ENCODE results near the gene OR5M11. TPM values are rescaled to one million over a fixed set of nuclear protein-coding genes. Genes with fewer than 3 reads are reported as not detected.
"Not testable (repeated sequence)": the region's sequence is repeated elsewhere in the genome, so short reads cannot be mapped to it uniquely, and the experiment has no call there.

The OR5M11 gene
- total RNA-seq: not detected

DNA sequence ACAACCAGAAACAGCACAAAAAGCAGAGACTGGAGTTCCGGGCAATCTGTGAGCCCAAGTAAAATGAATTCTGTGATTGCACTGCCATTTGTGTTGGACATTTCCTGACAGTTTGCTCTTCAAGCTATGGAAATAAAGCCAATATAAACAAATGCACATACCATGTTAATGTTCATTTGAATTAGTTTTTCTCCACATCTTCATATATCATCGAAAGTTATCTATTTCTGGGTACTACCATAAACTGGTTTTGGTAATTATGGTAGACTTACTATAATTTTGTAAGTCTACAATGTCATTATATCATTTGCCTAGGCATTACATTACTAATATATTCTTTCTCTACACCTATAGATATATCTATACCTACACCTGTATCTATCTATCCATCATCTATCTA is at the start of gene OR5M11:
TSS of gene OR5M11 (minus strand) at position 101 of the 400 bp plus-strand sequence. CDS start at position 101, 0 bp downstream.
- H3K27me3 Mint-ChIP-seq (ENCODE audit: low read depth): no peaks in the 10 kb centered on the region
- intact Hi-C loops (cut with micrococcal nuclease): no loop called here
- DNase-seq: no peak
- H3K9me3 Mint-ChIP-seq: peaks cover 4% of the 10 kb centered on the region
- CTCF ChIA-PET: no interaction called here
- no peaks in the 10 kb centered on the region for H3K4me1 Mint-ChIP-seq (ENCODE audit: low read depth)
- no peaks in the 10 kb centered on the region for H3K36me3 Mint-ChIP-seq (ENCODE audit: low read depth)
- H3K27ac Mint-ChIP-seq: no peak within 1 kb of the TSS
- H3K4me3 Mint-ChIP-seq: no peak within 1 kb of the TSS

DNA sequence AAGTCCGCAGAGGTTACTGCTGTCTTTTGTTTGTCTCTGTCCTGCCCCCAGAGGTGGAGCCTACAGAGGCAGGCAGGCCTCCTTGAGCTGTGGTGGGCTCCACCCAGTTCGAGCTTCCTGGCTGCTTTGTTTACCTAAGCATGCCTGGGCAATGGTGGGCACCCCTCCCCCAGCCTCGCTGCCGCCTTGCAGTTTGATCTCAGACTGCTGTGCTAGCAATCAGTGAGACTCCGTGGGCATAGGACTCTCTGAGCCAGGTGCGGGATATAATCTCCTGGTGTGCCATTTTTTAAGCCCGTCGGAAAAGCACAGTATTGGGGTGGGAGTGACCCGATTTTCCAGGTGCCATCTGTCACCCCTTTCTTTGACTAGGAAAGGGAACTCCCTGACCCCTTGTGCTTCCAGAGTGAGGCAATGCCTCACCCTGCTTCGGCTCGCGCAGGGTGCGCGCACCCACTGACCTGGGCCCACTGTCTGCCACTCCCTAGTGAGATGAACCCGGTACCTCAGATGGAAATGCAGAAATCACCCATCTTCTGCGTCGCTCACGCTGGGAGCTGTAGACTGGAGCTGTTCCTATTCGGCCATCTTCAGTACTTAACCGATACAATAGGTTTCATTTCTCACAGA is 49.1 kb upstream of the OR5M11 start:
- CTCF ChIA-PET; H3K27me3 Mint-ChIP-seq (ENCODE audit: low read depth); H3K27ac Mint-ChIP-seq; H3K4me1 Mint-ChIP-seq (ENCODE audit: low read depth); intact Hi-C loops (cut with micrococcal nuclease); DNase-seq; H3K4me3 Mint-ChIP-seq; H3K36me3 Mint-ChIP-seq (ENCODE audit: low read depth); H3K9me3 Mint-ChIP-seq: not testable (repeated sequence)

DNA sequence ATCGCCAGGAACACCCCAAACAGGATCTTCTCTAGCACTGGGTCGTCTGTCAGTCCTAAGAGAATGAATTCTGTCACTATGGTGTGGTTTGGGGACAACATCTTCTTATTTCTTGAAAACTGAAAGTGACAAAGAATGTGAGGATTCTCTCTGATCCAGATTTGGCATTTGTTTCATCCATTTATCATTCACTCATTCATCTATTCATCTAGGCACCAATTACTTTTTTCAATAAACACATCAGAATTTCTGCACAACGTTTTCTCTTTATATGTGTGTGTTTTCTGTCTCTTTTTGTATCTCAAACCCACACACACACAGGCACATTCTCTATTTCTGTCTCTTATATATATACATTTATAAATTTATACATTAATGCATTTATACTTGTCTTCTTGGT is 34.6 kb upstream of the OR5M11 start, which contains the start of gene OR5M10:
TSS of gene OR5M10 (minus strand) at position 101 of the 400 bp plus-strand sequence. CDS start at position 101, 0 bp downstream.
- DNase-seq: no peak
- Mint-ChIP-seq H3K9me3 (peaks cover 1% of the 10 kb centered on the region), H3K27ac (no peak within 1 kb of the TSS), H3K4me1 (ENCODE audit: low read depth) (no peaks in the 10 kb centered on the region), H3K36me3 (ENCODE audit: low read depth) (no peaks in the 10 kb centered on the region), H3K4me3 (no peak within 1 kb of the TSS), H3K27me3 (ENCODE audit: low read depth) (no peaks in the 10 kb centered on the region)
- intact Hi-C loops (cut with micrococcal nuclease): no loop called here
- CTCF ChIA-PET: no interaction called here

DNA sequence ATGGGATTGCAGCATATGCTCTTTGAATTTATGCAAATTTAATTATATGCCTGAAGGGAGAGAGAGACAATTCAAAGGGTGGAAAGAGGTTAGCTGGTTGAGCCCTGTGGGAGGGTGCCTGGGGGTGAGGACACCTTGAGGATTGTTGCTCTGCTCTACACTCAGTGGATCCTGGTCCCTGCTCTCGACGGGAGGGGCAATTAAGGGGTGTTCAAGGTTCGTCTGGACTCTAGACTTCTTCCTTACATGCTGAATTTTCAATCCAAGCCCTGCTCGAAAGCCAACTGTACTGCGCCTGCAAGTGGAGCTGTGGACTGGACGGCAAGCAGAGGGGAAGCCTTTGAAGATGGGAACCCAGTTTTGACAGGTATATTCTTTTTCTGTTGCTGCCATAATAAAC is 15.5 kb upstream of the OR5M11 start:
- Mint-ChIP-seq H3K27ac (no peak overlapping the region), H3K4me3 (no peak overlapping the region), H3K4me1 (ENCODE audit: low read depth) (no peaks in the 10 kb centered on the region), H3K9me3 (peaks cover 15% of the 10 kb centered on the region), H3K36me3 (ENCODE audit: low read depth) (no peaks in the 10 kb centered on the region), H3K27me3 (ENCODE audit: low read depth) (no peaks in the 10 kb centered on the region)
- intact Hi-C loops (cut with micrococcal nuclease): no loop called here
- DNase-seq: no peak
- CTCF ChIA-PET: no interaction called here

DNA sequence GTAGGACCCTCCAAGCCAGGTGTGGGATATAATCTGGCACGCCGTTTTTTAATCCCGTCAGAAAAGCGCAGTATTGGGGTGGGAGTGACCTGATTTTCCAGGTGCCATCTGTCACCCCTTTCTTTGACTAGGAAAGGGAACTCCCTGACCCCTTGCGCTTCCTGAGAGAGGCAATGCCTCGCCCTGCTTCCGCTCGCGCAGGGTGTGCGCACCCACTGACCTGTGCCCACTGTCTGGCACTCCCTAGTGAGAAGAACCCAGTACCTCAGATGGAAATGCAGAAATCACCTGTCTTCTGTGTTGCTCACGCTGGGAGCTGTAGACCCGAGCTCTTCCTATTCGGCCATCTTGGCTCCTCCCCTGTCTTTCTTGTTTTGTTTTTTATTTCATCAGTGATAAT is 11.6 kb upstream of the OR5M11 start:
- intact Hi-C loops (cut with micrococcal nuclease); H3K4me1 Mint-ChIP-seq (ENCODE audit: low read depth); H3K27ac Mint-ChIP-seq; H3K4me3 Mint-ChIP-seq; H3K9me3 Mint-ChIP-seq; H3K36me3 Mint-ChIP-seq (ENCODE audit: low read depth); H3K27me3 Mint-ChIP-seq (ENCODE audit: low read depth); CTCF ChIA-PET; DNase-seq: not testable (repeated sequence)

DNA sequence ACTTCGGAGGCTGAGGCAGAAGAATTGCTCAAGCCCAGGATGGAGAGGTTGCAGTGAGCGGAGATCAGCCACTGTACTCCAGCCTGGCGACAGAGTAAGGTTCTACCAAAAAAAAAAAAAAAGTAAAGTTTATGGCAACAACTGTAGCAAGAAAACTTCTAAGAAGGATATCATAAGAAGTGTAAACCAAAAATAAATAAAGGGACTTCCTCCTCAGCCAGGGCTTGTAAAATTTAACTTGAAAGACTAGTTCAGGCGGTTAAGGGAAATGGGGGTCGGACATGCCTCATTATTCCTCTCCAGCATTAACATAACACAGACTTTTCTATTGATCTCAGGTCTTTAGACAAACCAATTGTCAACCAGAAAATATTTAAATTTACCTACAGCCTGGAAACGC is 2.5 kb upstream of the OR5M11 start:
- DNase-seq: no peak
- intact Hi-C loops (cut with micrococcal nuclease): no loop called here
- no peak overlapping the region for H3K4me3 Mint-ChIP-seq
- no peaks in the 10 kb centered on the region for H3K36me3 Mint-ChIP-seq (ENCODE audit: low read depth)
- no peaks in the 10 kb centered on the region for H3K27me3 Mint-ChIP-seq (ENCODE audit: low read depth)
- no peak overlapping the region for H3K27ac Mint-ChIP-seq
- CTCF ChIA-PET: no interaction called here
- H3K9me3 Mint-ChIP-seq: peaks cover 6% of the 10 kb centered on the region
- no peaks in the 10 kb centered on the region for H3K4me1 Mint-ChIP-seq (ENCODE audit: low read depth)

DNA sequence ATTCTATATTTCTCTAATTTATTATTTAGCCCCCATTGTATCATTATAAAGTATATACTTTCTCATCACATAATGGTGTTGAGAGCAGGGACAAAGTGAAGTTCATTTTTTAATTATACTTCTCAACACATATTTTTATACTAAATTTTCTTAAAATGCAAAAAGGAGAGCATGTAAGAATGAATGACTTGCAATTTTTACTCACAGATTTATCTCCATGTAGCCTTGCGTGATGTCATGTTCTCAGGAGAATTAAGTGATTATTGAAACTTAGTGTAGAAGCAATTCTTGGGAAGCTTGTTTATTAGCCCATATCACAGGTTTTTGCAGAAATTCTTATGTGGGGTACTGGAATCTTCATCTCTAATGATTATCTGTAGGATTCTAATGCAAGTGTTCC is 682 bp upstream of the OR5M11 start:
- intact Hi-C loops (cut with micrococcal nuclease): no loop called here
- Mint-ChIP-seq H3K27ac (no peak overlapping the region), H3K36me3 (ENCODE audit: low read depth) (no peaks in the 10 kb centered on the region), H3K27me3 (ENCODE audit: low read depth) (no peaks in the 10 kb centered on the region), H3K4me1 (ENCODE audit: low read depth) (no peaks in the 10 kb centered on the region), H3K4me3 (no peak overlapping the region), H3K9me3 (peaks cover 4% of the 10 kb centered on the region)
- no peak for DNase-seq
- CTCF ChIA-PET: no interaction called here

DNA sequence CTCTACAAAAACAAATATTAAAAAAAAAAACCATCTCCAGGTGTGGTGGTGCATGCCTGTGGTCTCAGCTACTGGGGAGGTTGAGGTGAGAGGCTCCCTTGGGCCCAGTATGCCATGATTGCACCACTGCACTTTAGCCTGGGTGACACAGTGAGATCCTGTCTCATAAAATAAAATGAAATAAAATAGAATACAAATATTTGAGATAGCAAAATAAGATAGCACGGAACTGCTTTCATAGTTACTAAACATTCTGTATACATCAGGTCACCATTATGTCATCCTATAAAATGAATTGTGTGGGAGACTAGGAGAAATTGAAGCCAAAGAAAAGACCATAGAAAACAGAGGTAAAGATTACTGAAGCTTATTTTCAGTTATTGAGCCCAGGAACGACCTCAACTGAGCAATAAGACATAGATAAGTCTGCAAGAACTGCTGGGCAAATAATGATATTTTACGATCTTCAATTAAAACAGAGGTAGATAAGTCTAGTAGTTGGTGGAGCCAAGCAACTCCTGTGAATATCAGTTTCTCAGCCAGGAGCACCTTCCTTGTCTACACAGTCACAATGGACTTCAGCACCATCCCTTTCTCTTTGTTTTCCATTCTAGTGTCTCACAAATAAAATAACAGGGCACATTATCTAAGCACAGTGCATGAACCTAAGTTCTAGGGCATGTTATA is 9.9 kb downstream of the OR5M11 start:
- Mint-ChIP-seq H3K36me3 (ENCODE audit: low read depth) (no peaks in the 10 kb centered on the region), H3K4me1 (ENCODE audit: low read depth) (no peaks in the 10 kb centered on the region), H3K27me3 (ENCODE audit: low read depth) (no peaks in the 10 kb centered on the region), H3K27ac (no peak overlapping the region), H3K9me3 (peaks cover 2% of the 10 kb centered on the region), H3K4me3 (no peak overlapping the region)
- CTCF ChIA-PET: no interaction called here
- intact Hi-C loops (cut with micrococcal nuclease): no loop called here
- DNase-seq: no peak

DNA sequence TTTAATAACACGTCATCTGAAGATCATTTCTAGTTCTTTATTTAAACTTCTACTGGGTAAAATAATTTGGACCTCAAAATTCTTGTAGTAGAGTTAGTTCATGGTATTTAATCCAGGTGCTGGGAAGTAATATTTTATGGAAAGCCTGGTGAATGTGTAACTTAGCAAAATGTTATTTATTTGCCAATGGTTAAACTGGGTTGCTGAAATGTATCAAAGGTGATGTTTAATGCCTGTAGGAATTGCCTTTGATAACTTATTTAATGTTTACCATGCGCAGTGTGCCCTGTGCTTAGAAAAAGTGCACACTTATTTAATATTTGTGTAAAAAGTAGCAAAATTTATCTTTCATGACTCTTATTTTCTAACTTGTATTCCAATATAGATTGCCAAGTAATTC is 11.2 kb downstream of the OR5M11 start:
- CTCF ChIA-PET: no interaction called here
- intact Hi-C loops (cut with micrococcal nuclease): no loop called here
- Mint-ChIP-seq H3K4me1 (ENCODE audit: low read depth) (no peaks in the 10 kb centered on the region), H3K9me3 (peaks cover 2% of the 10 kb centered on the region), H3K27me3 (ENCODE audit: low read depth) (no peaks in the 10 kb centered on the region), H3K36me3 (ENCODE audit: low read depth) (no peaks in the 10 kb centered on the region), H3K27ac (no peak overlapping the region), H3K4me3 (no peak overlapping the region)
- DNase-seq: no peak

DNA sequence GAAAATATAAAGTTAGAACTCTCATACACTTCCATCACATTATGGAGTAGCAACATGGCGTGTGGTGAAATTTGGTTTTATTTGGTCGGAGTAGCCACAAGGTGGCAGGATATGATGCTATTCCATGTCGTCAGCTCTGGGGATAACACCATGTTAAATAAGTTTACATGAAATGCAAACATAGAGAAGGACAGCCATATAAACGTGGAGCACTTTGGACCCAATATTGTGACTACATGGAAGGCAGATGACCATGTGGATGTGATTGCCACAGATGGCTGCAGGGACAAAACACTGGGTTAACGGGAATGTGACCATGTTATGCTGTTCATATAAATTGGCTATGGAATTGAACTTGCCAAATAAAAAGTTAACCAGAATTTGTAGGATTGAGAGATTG is 21.0 kb downstream of the OR5M11 start:
- H3K36me3 Mint-ChIP-seq (ENCODE audit: low read depth): no peaks in the 10 kb centered on the region
- DNase-seq: no peak
- intact Hi-C loops (cut with micrococcal nuclease): no loop called here
- peaks cover 7% of the 10 kb centered on the region for H3K9me3 Mint-ChIP-seq
- no peak overlapping the region for H3K4me3 Mint-ChIP-seq
- H3K4me1 Mint-ChIP-seq (ENCODE audit: low read depth): no peaks in the 10 kb centered on the region
- H3K27ac Mint-ChIP-seq: no peak overlapping the region
- H3K27me3 Mint-ChIP-seq (ENCODE audit: low read depth): no peaks in the 10 kb centered on the region
- CTCF ChIA-PET: no interaction called here

DNA sequence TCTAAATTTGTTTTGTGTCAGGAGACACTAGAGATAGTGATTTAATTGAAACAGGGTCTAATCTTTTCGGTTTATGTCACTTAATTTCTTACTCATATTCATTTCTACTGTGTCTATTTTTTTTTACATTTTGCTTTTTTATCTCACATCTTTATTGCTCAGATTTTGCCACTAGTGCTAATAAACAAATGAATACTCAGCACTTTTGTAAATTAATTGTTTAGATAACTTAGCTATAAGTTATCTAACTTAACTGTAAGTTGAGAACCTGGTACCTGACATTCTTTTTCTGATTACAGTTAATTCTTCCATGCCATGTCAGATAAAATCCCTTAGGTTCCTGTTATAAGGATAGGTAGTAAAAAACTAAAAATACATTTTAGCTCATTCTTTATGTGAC is 29.8 kb downstream of the OR5M11 start:
- CTCF ChIA-PET: no interaction called here
- H3K36me3 Mint-ChIP-seq (ENCODE audit: low read depth): no peaks in the 10 kb centered on the region
- no peaks in the 10 kb centered on the region for H3K4me1 Mint-ChIP-seq (ENCODE audit: low read depth)
- intact Hi-C loops (cut with micrococcal nuclease): no loop called here
- H3K27ac Mint-ChIP-seq: no peak overlapping the region
- no peaks in the 10 kb centered on the region for H3K27me3 Mint-ChIP-seq (ENCODE audit: low read depth)
- DNase-seq: no peak
- H3K4me3 Mint-ChIP-seq: no peak overlapping the region
- peaks cover 15% of the 10 kb centered on the region for H3K9me3 Mint-ChIP-seq

DNA sequence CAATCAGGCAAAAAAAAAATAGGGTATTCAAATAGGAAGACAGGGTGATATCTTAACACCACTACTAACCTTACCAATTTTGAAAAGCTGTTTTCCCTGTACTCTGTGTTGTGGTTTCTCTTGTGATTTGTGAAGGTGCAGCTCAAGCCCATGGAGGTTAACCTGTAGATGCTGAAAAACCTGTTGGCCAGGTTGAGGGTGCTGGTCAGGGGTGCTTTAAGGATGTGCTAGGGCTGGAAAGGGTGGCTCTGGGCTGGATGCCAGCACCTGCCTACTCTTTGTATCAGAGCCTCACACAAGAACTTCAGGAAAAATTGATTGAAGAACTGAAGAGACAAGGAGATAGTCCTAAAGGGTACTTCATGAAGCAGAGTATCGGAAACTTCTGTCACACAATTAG is 33.6 kb downstream of the OR5M11 start:
- no peaks in the 10 kb centered on the region for H3K4me1 Mint-ChIP-seq (ENCODE audit: low read depth)
- intact Hi-C loops (cut with micrococcal nuclease): no loop called here
- H3K36me3 Mint-ChIP-seq (ENCODE audit: low read depth): no peaks in the 10 kb centered on the region
- peaks cover 15% of the 10 kb centered on the region for H3K9me3 Mint-ChIP-seq
- no peak overlapping the region for H3K4me3 Mint-ChIP-seq
- DNase-seq: no peak
- H3K27me3 Mint-ChIP-seq (ENCODE audit: low read depth): no peaks in the 10 kb centered on the region
- H3K27ac Mint-ChIP-seq: no peak overlapping the region
- CTCF ChIA-PET: no interaction called here

DNA sequence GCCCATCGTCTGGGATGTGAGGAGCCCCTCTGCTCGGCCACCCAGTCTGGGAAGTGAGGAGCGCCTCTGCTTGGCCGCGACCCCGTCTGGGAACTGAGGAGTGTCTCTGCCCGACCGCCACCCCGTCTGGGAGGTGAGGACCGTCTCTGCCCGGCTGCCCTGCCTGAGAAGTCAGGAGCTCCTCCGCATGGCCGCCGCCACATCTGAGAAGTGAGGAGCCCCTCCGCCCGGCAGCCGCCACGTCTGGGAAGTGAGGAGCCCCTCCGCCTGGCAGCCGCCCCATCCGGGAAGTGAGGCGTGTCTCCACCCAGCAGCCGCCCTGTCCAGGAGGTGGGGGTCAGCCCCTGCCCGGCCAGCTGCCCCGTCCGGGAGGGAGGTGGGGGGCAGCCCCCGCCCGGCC is 46.0 kb downstream of the OR5M11 start:
- H3K36me3 Mint-ChIP-seq (ENCODE audit: low read depth): no peaks in the 10 kb centered on the region
- H3K9me3 Mint-ChIP-seq: peaks cover 3% of the 10 kb centered on the region
- H3K4me3 Mint-ChIP-seq: no peak overlapping the region
- no peaks in the 10 kb centered on the region for H3K4me1 Mint-ChIP-seq (ENCODE audit: low read depth)
- CTCF ChIA-PET: no interaction called here
- H3K27me3 Mint-ChIP-seq (ENCODE audit: low read depth): no peaks in the 10 kb centered on the region
- intact Hi-C loops (cut with micrococcal nuclease): no loop called here
- H3K27ac Mint-ChIP-seq: no peak overlapping the region
- no peak for DNase-seq

Data from activated naive CD4-positive, alpha-beta T cell treated with anti-CD3 and anti-CD28 coated beads for 36 hours (primary cell).